Activated CD4-positive, alpha-beta T cell treated with anti-CD3 and anti-CD28 coated beads for 36 hours (primary cell): ENCODE data around the gene SLC35B2. TPM values are rescaled to one million over a fixed set of nuclear protein-coding genes. Genes with fewer than 3 reads are reported as not detected.

Experiments used
- ATAC-seq: fragments of 200-7000 bp; cut with Tn5 transposase; one replicate; pipeline ENCODE4 v1.10.0; 2021; ENCODE audit warnings: mild to moderate bottlenecking, moderate library complexity
- CTCF ChIA-PET: fragments of 350-600 bp; sonication (Branson Sonifier 250); formaldehyde crosslinking; loops from one replicate; lab custom pipeline; 2021; ENCODE audit warnings: antibody characterized with exemption; lab: Charles Lee
- POLR2A ChIA-PET: fragments of 350-600 bp; sonication (Branson Sonifier 250); formaldehyde crosslinking; loops from one replicate; lab custom pipeline; 2021; ENCODE audit warnings: antibody characterized with exemption, inconsistent platforms; lab: Charles Lee
- DNase-seq: peaks from one replicate; pipeline ENCODE4 v3.0.0-alpha.2; 2020
- H3K27ac Mint-ChIP-seq: one replicate; pipeline ENCODE4 v1.8.0; 2021; ENCODE audit warnings: mixed read lengths
- H3K27me3 Mint-ChIP-seq: one replicate; pipeline ENCODE4 v1.8.0; 2021; ENCODE audit warnings: mixed read lengths
- H3K36me3 Mint-ChIP-seq: one replicate; pipeline ENCODE4 v1.8.0; 2021; ENCODE audit warnings: low read depth, mixed read lengths
- H3K4me1 Mint-ChIP-seq: one replicate; pipeline ENCODE4 v1.8.0; 2021; ENCODE audit warnings: mixed read lengths
- H3K4me3 Mint-ChIP-seq: one replicate; pipeline ENCODE4 v1.8.0; 2021; ENCODE audit warnings: mild to moderate bottlenecking, moderate library complexity, mixed read lengths
- H3K9me3 Mint-ChIP-seq: one replicate; pipeline ENCODE4 v1.8.0; 2021; ENCODE audit warnings: low read depth, mixed read lengths
- intact Hi-C, 2 experiments: fragments of 100-400 bp; cut with DNase I in 1 of 2; cut with micrococcal nuclease in 1 of 2; formaldehyde crosslinking; loops; one replicate each; pipeline versions ENCODE4 v1.14.2 to v1.15.1; 2022 to 2024; cut with DNase I, micrococcal nuclease
- total RNA-seq, 2 experiments: library from RNA; stranded (reverse); gene quantifications; one replicate each; pipeline ENCODE4 v1.2.3, GENCODE V29; 2021

Gene SLC35B2
- total RNA-seq, 2 experiments from 2014 or later = 14.1 TPM

GRCh38 chr6:44266347-44266746, 9.0 kb upstream of the SLC35B2 start:
- H3K27me3 Mint-ChIP-seq = peaks cover 18% of the 10 kb centered on the region
- intact Hi-C loops = loop anchor here in 1 of 2 experiments (5.0 kb wide), 1 partner anchor 191 kb away; no protein-coding TSS in a partner anchor
- ChIA-PET CTCF (interaction anchor here (0.6 to 5.2 kb wide), 8 partner anchors 9 to 639 kb away, joined by 3 to 56 read pairs (median 18); partner anchors contain the start of gene AARS2), POLR2A (interaction anchor here (1.0 kb wide), 1 partner anchor 39 kb away, joined by 3 read pairs; no protein-coding TSS in a partner anchor)
- peak overlapping the region; percentile 34 for H3K27ac Mint-ChIP-seq
- DNase-seq (no peak), ATAC-seq (no peak)
- peak overlapping the region; percentile 88 for H3K4me3 Mint-ChIP-seq
- no peaks in the 10 kb centered on the region for H3K9me3 Mint-ChIP-seq
- H3K36me3 Mint-ChIP-seq = peaks cover 16% of the 10 kb centered on the region
- H3K4me1 Mint-ChIP-seq = peaks cover 53% of the 10 kb centered on the region

GRCh38 chr6:44265722-44266233, 8.4 kb upstream of the SLC35B2 start:
- CTCF ChIA-PET = interaction anchor here (1.7 to 5.2 kb wide), 4 partner anchors 39 to 72 kb away, joined by 6 to 38 read pairs (median 11); partner anchors contain the start of gene AARS2
- H3K27ac Mint-ChIP-seq = peak overlapping the region; percentile 34
- DNase-seq = no peak
- no peaks in the 10 kb centered on the region for H3K9me3 Mint-ChIP-seq
- peaks cover 14% of the 10 kb centered on the region for H3K27me3 Mint-ChIP-seq
- intact Hi-C loops = loop anchor here (1.0 to 5.0 kb wide), 15 partner anchors 8 to 192 kb away; partner anchors contain the start of genes AARS2 (in 2 of the 2), MRPL14 (in 2 of the 2), SLC35B2 (in 2 of the 2) and TMEM63B (in 2 of the 2)
- POLR2A ChIA-PET = no interaction called here
- ATAC-seq = peak; percentile 45
- peaks cover 58% of the 10 kb centered on the region for H3K4me1 Mint-ChIP-seq
- peaks cover 20% of the 10 kb centered on the region for H3K36me3 Mint-ChIP-seq
- peak overlapping the region; percentile 88 for H3K4me3 Mint-ChIP-seq

GRCh38 chr6:44265007-44265721, 7.8 kb upstream of the SLC35B2 start, which contains the start of gene NFKBIE:
NFKBIE (minus strand) TSS chr6:44265551; CDS start chr6:44265346, 205 bp downstream.
- peak within 1 kb of the TSS; percentile 88 for H3K4me3 Mint-ChIP-seq
- peaks cover 14% of the 10 kb centered on the region for H3K27me3 Mint-ChIP-seq
- peak; percentile 52 for ATAC-seq
- no peaks in the 10 kb centered on the region for H3K9me3 Mint-ChIP-seq
- CTCF ChIA-PET = interaction anchor here (1.1 to 5.2 kb wide), 8 partner anchors 9 to 169 kb away, joined by 4 to 38 read pairs (median 6); partner anchors contain the start of gene AARS2
- H3K27ac Mint-ChIP-seq = peak within 1 kb of the TSS; percentile 93
- intact Hi-C loops = loop anchor here (1.0 to 5.0 kb wide), 15 partner anchors 8 to 192 kb away; partner anchors contain the start of genes AARS2 (in 2 of the 2), MRPL14 (in 2 of the 2), SLC35B2 (in 2 of the 2) and TMEM63B (in 2 of the 2)
- peaks cover 21% of the 10 kb centered on the region for H3K36me3 Mint-ChIP-seq
- DNase-seq = peak; percentile 97
- peaks cover 58% of the 10 kb centered on the region for H3K4me1 Mint-ChIP-seq
- POLR2A ChIA-PET = interaction anchor here (1.4 kb wide), 2 partner anchors 16 to 18 kb away, joined by 5 to 11 read pairs; partner anchors contain the start of gene HSP90AB1

GRCh38 chr6:44264154-44265006, 7.1 kb upstream of the SLC35B2 start:
- peak; percentile 67 for DNase-seq
- CTCF ChIA-PET = interaction anchor here (0.6 to 5.2 kb wide), 13 partner anchors 8 to 168 kb away, joined by 3 to 38 read pairs (median 5); partner anchors contain the start of gene AARS2
- Mint-ChIP-seq H3K4me1 (peaks cover 50% of the 10 kb centered on the region), H3K4me3 (peak overlapping the region; percentile 88), H3K27ac (peak overlapping the region; percentile 93), H3K27me3 (peaks cover 6% of the 10 kb centered on the region), H3K36me3 (peaks cover 21% of the 10 kb centered on the region), H3K9me3 (no peaks in the 10 kb centered on the region)
- intact Hi-C loops = loop anchor here (1.0 to 5.0 kb wide), 15 partner anchors 7 to 193 kb away; partner anchors contain the start of genes AARS2 (in 2 of the 2), MRPL14 (in 2 of the 2), SLC35B2 (in 2 of the 2) and TMEM63B (in 2 of the 2)
- POLR2A ChIA-PET = interaction anchor here (1.4 kb wide), 2 partner anchors 15 to 17 kb away, joined by 5 to 11 read pairs; partner anchors contain the start of gene HSP90AB1
- ATAC-seq = peak; percentile 39

DNA sequence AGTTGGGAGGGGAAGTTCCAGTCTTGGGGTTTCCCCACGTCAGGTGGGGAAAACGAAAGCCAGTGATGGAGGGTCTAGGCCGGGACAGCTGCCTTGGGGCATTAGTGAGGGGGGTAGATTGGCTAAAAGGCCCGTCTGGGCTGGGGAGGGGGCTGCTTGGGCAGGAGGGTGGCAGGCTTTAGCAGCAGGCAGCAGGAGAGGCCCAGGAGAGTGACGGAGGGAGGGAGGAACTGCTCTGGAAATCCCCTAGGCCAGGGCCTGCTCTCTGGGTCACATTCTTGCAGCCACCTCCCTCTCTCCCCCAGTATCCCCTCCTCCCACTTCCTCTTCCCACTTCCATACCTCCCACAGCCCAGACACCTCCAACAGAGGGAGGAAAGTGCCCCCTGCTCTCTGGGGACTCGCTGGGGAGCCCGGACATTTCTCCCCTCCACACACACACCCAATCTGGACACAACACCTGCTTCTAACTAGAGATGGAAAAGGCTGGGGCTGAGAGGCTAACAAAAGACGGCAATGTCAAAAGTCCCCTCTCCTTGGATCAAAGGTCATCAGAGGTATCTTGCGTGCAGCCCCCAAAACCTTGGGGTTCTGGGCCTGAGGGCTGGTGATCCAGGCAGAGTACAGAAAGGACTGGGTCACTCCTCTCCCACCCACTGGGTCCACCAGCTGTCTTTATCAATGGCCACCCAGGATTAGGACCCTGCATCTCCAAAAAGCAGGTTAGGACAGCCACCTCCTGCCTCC, 6.2 kb upstream of the SLC35B2 start:
- H3K27ac Mint-ChIP-seq = peak overlapping the region; percentile 93
- ChIA-PET CTCF (interaction anchor here (0.8 to 2.5 kb wide), 9 partner anchors 7 to 167 kb away, joined by 3 to 9 read pairs (median 5); no protein-coding TSS in a partner anchor), POLR2A (interaction anchor here (1.4 to 2.4 kb wide), 3 partner anchors 9 to 16 kb away, joined by 5 to 12 read pairs (median 7); partner anchors contain the start of gene HSP90AB1)
- peaks cover 45% of the 10 kb centered on the region for H3K4me1 Mint-ChIP-seq
- H3K36me3 Mint-ChIP-seq = peaks cover 26% of the 10 kb centered on the region
- ATAC-seq (peak; percentile 33), DNase-seq (peak; percentile 67)
- no peaks in the 10 kb centered on the region for H3K27me3 Mint-ChIP-seq
- H3K9me3 Mint-ChIP-seq = no peaks in the 10 kb centered on the region
- intact Hi-C loops = loop anchor here (2.0 kb wide), 4 partner anchors 39 to 167 kb away; partner anchors contain the start of genes MRPL14 (in 1 of the 2) and TMEM63B (in 1 of the 2)
- peak overlapping the region; percentile 88 for H3K4me3 Mint-ChIP-seq

DNA sequence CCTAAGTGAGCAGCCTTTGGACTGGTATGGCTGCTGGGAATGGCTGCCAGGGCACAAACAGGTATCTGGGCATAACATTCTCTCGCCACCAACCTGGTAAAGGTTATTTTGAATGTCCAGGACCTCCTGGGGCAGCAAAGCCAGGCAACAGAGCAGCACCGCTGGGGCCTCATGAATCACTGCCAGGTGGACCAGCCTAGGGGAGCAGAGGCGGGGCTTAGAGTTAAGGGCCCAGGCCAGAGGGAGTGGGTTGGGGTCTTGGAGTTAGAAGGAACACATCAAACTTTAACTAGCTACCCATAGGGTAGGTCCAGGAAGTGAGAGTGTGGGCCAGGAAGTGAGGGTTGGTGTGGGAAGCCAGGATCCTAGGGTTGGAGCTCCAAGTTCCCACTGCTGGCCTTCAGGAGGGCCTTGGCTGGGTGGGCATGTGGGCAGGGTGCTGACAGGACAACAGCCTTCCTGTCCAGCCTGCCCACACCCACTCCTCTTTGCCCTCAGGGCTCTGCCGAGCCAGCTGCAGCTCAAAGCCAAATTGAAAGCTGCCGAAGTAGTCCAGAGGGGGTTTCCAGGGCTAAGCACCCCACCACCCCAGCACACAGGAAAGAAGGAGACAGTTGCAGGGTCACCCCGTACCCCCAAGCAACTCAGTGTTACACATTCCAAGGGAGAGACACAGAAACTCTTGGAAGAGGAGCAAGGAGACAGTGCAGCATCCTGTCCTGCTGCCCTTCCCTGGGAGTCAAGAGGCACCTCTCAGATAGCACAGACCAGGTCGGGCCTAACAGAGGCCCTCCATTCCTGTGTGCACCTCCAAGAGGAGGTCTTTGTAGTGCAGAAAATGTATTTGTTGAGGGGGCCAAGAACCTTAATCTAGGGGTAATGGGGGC, 5.4 kb upstream of the SLC35B2 start:
- Mint-ChIP-seq H3K36me3 (peaks cover 33% of the 10 kb centered on the region), H3K27ac (peak overlapping the region; percentile 93), H3K4me3 (peak overlapping the region; percentile 88), H3K4me1 (peaks cover 50% of the 10 kb centered on the region), H3K27me3 (no peaks in the 10 kb centered on the region), H3K9me3 (no peaks in the 10 kb centered on the region)
- ChIA-PET POLR2A (interaction anchor here (1.5 to 2.4 kb wide), 2 partner anchors 9 to 16 kb away, joined by 7 to 12 read pairs; partner anchors contain the start of gene HSP90AB1), CTCF (interaction anchor here (0.9 to 2.0 kb wide), 8 partner anchors 9 to 111 kb away, joined by 3 to 9 read pairs (median 3); partner anchors contain the start of genes AARS2, HSP90AB1 and SLC29A1)
- no peak for ATAC-seq
- intact Hi-C loops = no loop called here
- no peak for DNase-seq

DNA sequence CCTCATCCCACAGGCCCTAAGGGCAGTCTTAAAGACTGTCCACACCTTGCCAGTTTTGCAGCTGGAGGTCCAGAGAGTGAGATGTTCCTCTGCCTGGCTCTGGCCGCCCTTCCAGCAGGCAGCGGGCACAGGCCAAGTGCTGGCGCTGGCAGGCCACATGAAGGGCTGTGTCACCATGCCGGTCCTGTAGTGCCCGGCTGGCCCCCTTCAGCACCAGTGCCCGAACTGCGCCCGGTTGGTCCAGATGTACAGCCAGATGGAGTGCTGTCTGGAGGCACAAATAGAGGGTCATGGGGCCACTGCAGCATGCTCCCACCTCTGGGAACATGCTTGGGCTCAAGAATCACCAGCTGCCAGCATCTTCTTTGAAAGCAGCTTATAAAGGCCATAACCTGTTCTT, 4.3 kb upstream of the SLC35B2 start:
- H3K27ac Mint-ChIP-seq = no peak overlapping the region
- intact Hi-C loops = no loop called here
- peaks cover 46% of the 10 kb centered on the region for H3K4me1 Mint-ChIP-seq
- ATAC-seq (no peak), DNase-seq (no peak)
- H3K36me3 Mint-ChIP-seq = peaks cover 35% of the 10 kb centered on the region
- H3K27me3 Mint-ChIP-seq = no peaks in the 10 kb centered on the region
- H3K9me3 Mint-ChIP-seq = no peaks in the 10 kb centered on the region
- H3K4me3 Mint-ChIP-seq = no peak overlapping the region
- ChIA-PET CTCF (interaction anchor here (1.1 to 2.0 kb wide), 6 partner anchors 8 to 110 kb away, joined by 3 to 9 read pairs (median 4); partner anchors contain the start of genes AARS2, HSP90AB1 and SLC29A1), POLR2A (interaction anchor here (2.4 kb wide), 1 partner anchor 14 kb away, joined by 12 read pairs; the partner anchor contains the start of gene HSP90AB1)

GRCh38 chr6:44260451-44261297, 3.3 kb upstream of the SLC35B2 start:
- H3K27me3 Mint-ChIP-seq = no peaks in the 10 kb centered on the region
- DNase-seq (no peak), ATAC-seq (no peak)
- POLR2A ChIA-PET = no interaction called here
- H3K4me1 Mint-ChIP-seq = peaks cover 48% of the 10 kb centered on the region
- intact Hi-C loops = no loop called here
- CTCF ChIA-PET = interaction anchor here (1.7 kb wide), 1 partner anchor 38 kb away, joined by 5 read pairs; the partner anchor contains the start of gene SLC29A1
- no peak overlapping the region for H3K4me3 Mint-ChIP-seq
- H3K36me3 Mint-ChIP-seq = peaks cover 37% of the 10 kb centered on the region
- H3K9me3 Mint-ChIP-seq = no peaks in the 10 kb centered on the region
- H3K27ac Mint-ChIP-seq = peak overlapping the region; percentile 5
